Activated CD4-positive, alpha-beta T cell treated with anti-CD3 and anti-CD28 coated beads for 36 hours (primary cell): Measurements from ENCODE around the gene SPECC1. TPM values are rescaled to one million over a fixed set of nuclear protein-coding genes. Genes with fewer than 3 reads are reported as not detected.
"Not testable (repeated sequence)": the region's sequence is repeated elsewhere in the genome, so short reads cannot be mapped to it uniquely, and the experiment has no call there.

Experiments used
- ATAC-seq: fragments of 200-7000 bp; cut with Tn5 transposase; one replicate; pipeline ENCODE4 v1.10.0; 2021; ENCODE audit warnings: mild to moderate bottlenecking, moderate library complexity
- CTCF ChIA-PET: fragments of 350-600 bp; sonication (Branson Sonifier 250); formaldehyde crosslinking; loops from one replicate; lab custom pipeline; 2021; ENCODE audit warnings: antibody characterized with exemption; lab: Charles Lee
- POLR2A ChIA-PET: fragments of 350-600 bp; sonication (Branson Sonifier 250); formaldehyde crosslinking; loops from one replicate; lab custom pipeline; 2021; ENCODE audit warnings: antibody characterized with exemption, inconsistent platforms; lab: Charles Lee
- DNase-seq: peaks from one replicate; pipeline ENCODE4 v3.0.0-alpha.2; 2020
- H3K27ac Mint-ChIP-seq: one replicate; pipeline ENCODE4 v1.8.0; 2021; ENCODE audit warnings: mixed read lengths
- H3K27me3 Mint-ChIP-seq: one replicate; pipeline ENCODE4 v1.8.0; 2021; ENCODE audit warnings: mixed read lengths
- H3K36me3 Mint-ChIP-seq: one replicate; pipeline ENCODE4 v1.8.0; 2021; ENCODE audit warnings: low read depth, mixed read lengths
- H3K4me1 Mint-ChIP-seq: one replicate; pipeline ENCODE4 v1.8.0; 2021; ENCODE audit warnings: mixed read lengths
- H3K4me3 Mint-ChIP-seq: one replicate; pipeline ENCODE4 v1.8.0; 2021; ENCODE audit warnings: mild to moderate bottlenecking, moderate library complexity, mixed read lengths
- H3K9me3 Mint-ChIP-seq: one replicate; pipeline ENCODE4 v1.8.0; 2021; ENCODE audit warnings: low read depth, mixed read lengths
- intact Hi-C, 2 experiments: fragments of 100-400 bp; cut with DNase I in 1 of 2; cut with micrococcal nuclease in 1 of 2; formaldehyde crosslinking; loops; one replicate each; pipeline versions ENCODE4 v1.14.2 to v1.15.1; 2022 to 2024; cut with DNase I, micrococcal nuclease
- total RNA-seq, 2 experiments: library from RNA; stranded (reverse); gene quantifications; one replicate each; pipeline ENCODE4 v1.2.3, GENCODE V29; 2021

SPECC1 gene
- 10 to 100 TPM in 1 of 2 experiments, 1 to 10 TPM in 1; 6.1 to 10.4 TPM for total RNA-seq

GRCh38 chr17:20009302-20010098, at the start of gene SPECC1:
TSS of gene SPECC1 (plus strand) at chr17:20009359. CDS start at chr17:20096652, 87,293 bp downstream.
- peaks cover 37% of the 10 kb centered on the region for H3K27me3 Mint-ChIP-seq
- peak within 1 kb of the TSS; percentile 77 for H3K4me3 Mint-ChIP-seq
- DNase-seq (peak; percentile 92), ATAC-seq (peak; percentile 99)
- ChIA-PET POLR2A (no interaction called here), CTCF (interaction anchor here (0.7 to 4.1 kb wide), 19 partner anchors 9 to 269 kb away, joined by 3 to 23 read pairs (median 4); no protein-coding TSS in a partner anchor)
- peaks cover 11% of the 10 kb centered on the region for H3K4me1 Mint-ChIP-seq
- intact Hi-C loops: loop anchor here (1.0 to 2.0 kb wide), 5 partner anchors 17 to 631 kb away; partner anchors contain the start of genes AKAP10 (in 1 of the 2) and MAPK7 (in 1 of the 2)
- H3K27ac Mint-ChIP-seq: peak within 1 kb of the TSS; percentile 17
- H3K36me3 Mint-ChIP-seq: no peaks in the 10 kb centered on the region
- no peaks in the 10 kb centered on the region for H3K9me3 Mint-ChIP-seq

GRCh38 chr17:19962954-19963353, 46.2 kb upstream of the SPECC1 start:
- intact Hi-C loops, H3K4me3 Mint-ChIP-seq, POLR2A ChIA-PET, ATAC-seq, H3K27me3 Mint-ChIP-seq, DNase-seq, H3K9me3 Mint-ChIP-seq, H3K27ac Mint-ChIP-seq: not testable (repeated sequence)
- H3K36me3 Mint-ChIP-seq: peaks cover 32% of the 10 kb centered on the region
- H3K4me1 Mint-ChIP-seq: peaks cover 39% of the 10 kb centered on the region
- CTCF ChIA-PET: interaction anchor here (0.7 kb wide), 1 partner anchor 30 kb away, joined by 3 read pairs; no protein-coding TSS in a partner anchor

GRCh38 chr17:19973156-19973555, 36.0 kb upstream of the SPECC1 start:
- DNase-seq (no peak), ATAC-seq (no peak)
- ChIA-PET CTCF (interaction anchor here (3.2 kb wide), 1 partner anchor 19 kb away, joined by 8 read pairs; no protein-coding TSS in a partner anchor), POLR2A (no interaction called here)
- peaks cover 45% of the 10 kb centered on the region for H3K4me1 Mint-ChIP-seq
- intact Hi-C loops: no loop called here
- peaks cover 57% of the 10 kb centered on the region for H3K36me3 Mint-ChIP-seq
- no peak overlapping the region for H3K4me3 Mint-ChIP-seq
- H3K27ac Mint-ChIP-seq: no peak overlapping the region
- no peaks in the 10 kb centered on the region for H3K9me3 Mint-ChIP-seq
- no peaks in the 10 kb centered on the region for H3K27me3 Mint-ChIP-seq

- Mint-ChIP-seq H3K4me1 (peaks cover 43% of the 10 kb centered on the region), H3K27me3 (no peaks in the 10 kb centered on the region), H3K9me3 (peaks cover 6% of the 10 kb centered on the region), H3K27ac (peak overlapping the region; percentile 15), H3K4me3 (peak overlapping the region; percentile 90), H3K36me3 (peaks cover 46% of the 10 kb centered on the region)
- POLR2A ChIA-PET: interaction anchor here (0.6 kb wide), 1 partner anchor 106 kb away, joined by 9 read pairs; no protein-coding TSS in a partner anchor
- DNase-seq: no peak
- intact Hi-C loops: loop anchor here (5.0 kb wide), 3 partner anchors 108 to 598 kb away; partner anchors contain the start of genes MAPK7 (in 1 of the 2) and ULK2 (in 1 of the 2)
- CTCF ChIA-PET: interaction anchor here (0.6 to 3.2 kb wide), 5 partner anchors 10 to 94 kb away, joined by 3 to 8 read pairs (median 3); partner anchors contain the start of gene SPECC1
- no peak for ATAC-seq
Observed at GRCh38 chr17:19975601-19976000, 33.6 kb upstream of the SPECC1 start.

GRCh38 chr17:19977293-19978208, 31.6 kb upstream of the SPECC1 start, which contains the start of gene AKAP10:
TSS of gene AKAP10 (minus strand) at chr17:19977828. CDS start at chr17:19977679, 149 bp downstream.
- peaks cover 48% of the 10 kb centered on the region for H3K4me1 Mint-ChIP-seq
- intact Hi-C loops: loop anchor here (1.0 to 5.0 kb wide), 10 partner anchors 31 to 1065 kb away; partner anchors contain the start of genes SPECC1 (in 2 of the 2), ULK2 (in 2 of the 2), ALDH3A2 (in 1 of the 2) and MAPK7 (in 1 of the 2)
- peak within 1 kb of the TSS; percentile 90 for H3K4me3 Mint-ChIP-seq
- peak; percentile 85 for ATAC-seq
- H3K27me3 Mint-ChIP-seq: no peaks in the 10 kb centered on the region
- peaks cover 6% of the 10 kb centered on the region for H3K9me3 Mint-ChIP-seq
- H3K36me3 Mint-ChIP-seq: peaks cover 39% of the 10 kb centered on the region
- DNase-seq: peak; percentile 98
- peak within 1 kb of the TSS; percentile 98 for H3K27ac Mint-ChIP-seq
- ChIA-PET POLR2A (interaction anchor here (0.7 kb wide), 1 partner anchor 16 kb away, joined by 8 read pairs; no protein-coding TSS in a partner anchor), CTCF (interaction anchor here (0.9 to 1.8 kb wide), 4 partner anchors 13 to 139 kb away, joined by 3 to 11 read pairs (median 4); no protein-coding TSS in a partner anchor)

GRCh38 chr17:19978209-19978802, 30.9 kb upstream of the SPECC1 start:
- Mint-ChIP-seq H3K27ac (peak overlapping the region; percentile 98), H3K27me3 (no peaks in the 10 kb centered on the region), H3K9me3 (peaks cover 6% of the 10 kb centered on the region), H3K4me1 (peaks cover 43% of the 10 kb centered on the region), H3K36me3 (peaks cover 33% of the 10 kb centered on the region), H3K4me3 (peak overlapping the region; percentile 90)
- POLR2A ChIA-PET: no interaction called here
- CTCF ChIA-PET: interaction anchor here (0.6 to 1.8 kb wide), 4 partner anchors 12 to 138 kb away, joined by 3 to 11 read pairs (median 4); no protein-coding TSS in a partner anchor
- intact Hi-C loops: loop anchor here (2.0 to 5.0 kb wide), 4 partner anchors 30 to 601 kb away; partner anchors contain the start of genes MAPK7 (in 1 of the 2), SPECC1 (in 1 of the 2) and ULK2 (in 1 of the 2)
- peak; percentile 37 for ATAC-seq
- peak; percentile 65 for DNase-seq

GRCh38 chr17:19978805-19979211, 30.4 kb upstream of the SPECC1 start:
- peak overlapping the region; percentile 98 for H3K27ac Mint-ChIP-seq
- POLR2A ChIA-PET: no interaction called here
- DNase-seq (peak; percentile 27), ATAC-seq (no peak)
- intact Hi-C loops: loop anchor here (2.0 to 5.0 kb wide), 4 partner anchors 30 to 602 kb away; partner anchors contain the start of genes MAPK7 (in 1 of the 2), SPECC1 (in 1 of the 2) and ULK2 (in 1 of the 2)
- peaks cover 38% of the 10 kb centered on the region for H3K4me1 Mint-ChIP-seq
- H3K36me3 Mint-ChIP-seq: peaks cover 29% of the 10 kb centered on the region
- peak overlapping the region; percentile 90 for H3K4me3 Mint-ChIP-seq
- CTCF ChIA-PET: interaction anchor here (0.6 kb wide), 1 partner anchor 123 kb away, joined by 3 read pairs; no protein-coding TSS in a partner anchor
- peaks cover 6% of the 10 kb centered on the region for H3K9me3 Mint-ChIP-seq
- H3K27me3 Mint-ChIP-seq: no peaks in the 10 kb centered on the region

- Mint-ChIP-seq H3K36me3 (peaks cover 23% of the 10 kb centered on the region), H3K27ac (no peak overlapping the region), H3K27me3 (no peaks in the 10 kb centered on the region), H3K4me1 (peaks cover 30% of the 10 kb centered on the region), H3K4me3 (no peak overlapping the region), H3K9me3 (peaks cover 6% of the 10 kb centered on the region)
- DNase-seq (no peak), ATAC-seq (no peak)
- ChIA-PET POLR2A (no interaction called here), CTCF (interaction anchor here (0.7 to 1.1 kb wide), 3 partner anchors 12 to 1151 kb away, joined by 3 to 5 read pairs (median 4); no protein-coding TSS in a partner anchor)
- intact Hi-C loops: loop anchor here (2.0 to 5.0 kb wide), 4 partner anchors 29 to 603 kb away; partner anchors contain the start of genes MAPK7 (in 1 of the 2), SPECC1 (in 1 of the 2) and ULK2 (in 1 of the 2)
Observed at GRCh38 chr17:19979917-19980770, 29.0 kb upstream of the SPECC1 start.
